Endodermal cell (in vitro differentiated cells): Measurements from ENCODE around the gene ZNF577. TPM values are rescaled to one million over a fixed set of nuclear protein-coding genes. Genes with fewer than 3 reads are reported as not detected.
"Not testable (repeated sequence)": the region's sequence is repeated elsewhere in the genome, so short reads cannot be mapped to it uniquely, and the experiment has no call there.

Source experiments
- DNase-seq: peaks from one replicate; pipeline ENCODE4 v3.0.0-alpha.2; 2017
- H3K27ac ChIP-seq: 2 replicates; pipeline ENCODE4 v1.5.1; 2013; ENCODE audit warnings: mild to moderate bottlenecking, low read depth, low read length, moderate library complexity
- H3K27me3 ChIP-seq: 2 replicates; pipeline ENCODE4 v1.6.1; 2013; ENCODE audit warnings: mild to moderate bottlenecking, low read length, moderate library complexity; ENCODE audit not compliant: insufficient read depth, control insufficient read depth, poor library complexity, severe bottlenecking
- H3K36me3 ChIP-seq: 2 replicates; pipeline ENCODE4 v1.7.0; 2013; ENCODE audit warnings: mild to moderate bottlenecking, low read length, moderate library complexity; ENCODE audit not compliant: control insufficient read depth, insufficient read depth
- H3K4me1 ChIP-seq: one replicate; pipeline ENCODE4 v1.7.0; 2013; ENCODE audit warnings: low read length; ENCODE audit not compliant: control insufficient read depth, insufficient read depth
- H3K4me3 ChIP-seq: 2 replicates; pipeline ENCODE4 v1.5.1; 2013; ENCODE audit warnings: mild to moderate bottlenecking, low read length, moderate library complexity
- H3K9ac ChIP-seq: 2 replicates; pipeline ENCODE4 v1.6.1; 2013; ENCODE audit warnings: mild to moderate bottlenecking, low read length, moderate library complexity; ENCODE audit not compliant: poor library complexity, severe bottlenecking; ENCODE audit errors: extremely low read depth
- H3K9me3 ChIP-seq: 2 replicates; pipeline ENCODE4 v1.6.1; 2013; ENCODE audit warnings: mild to moderate bottlenecking, low read length, moderate library complexity; ENCODE audit not compliant: control insufficient read depth
- H3K27ac Mint-ChIP-seq: 2 replicates; pipeline ENCODE4 v1.8.0; 2020; ENCODE audit warnings: mixed read lengths
- H3K27me3 Mint-ChIP-seq: 2 replicates; pipeline ENCODE4 v1.8.0; 2021; ENCODE audit warnings: mild to moderate bottlenecking, mixed read lengths; ENCODE audit not compliant: insufficient read depth
- H3K36me3 Mint-ChIP-seq: 2 replicates; pipeline ENCODE4 v1.8.0; 2020; ENCODE audit warnings: low read depth, mixed read lengths
- H3K4me1 Mint-ChIP-seq: 2 replicates; pipeline ENCODE4 v1.8.0; 2020; ENCODE audit warnings: mixed read lengths
- H3K4me3 Mint-ChIP-seq: 2 replicates; pipeline ENCODE4 v1.8.0; 2020; ENCODE audit warnings: mild to moderate bottlenecking, moderate library complexity, mixed read lengths
- H3K9me3 Mint-ChIP-seq: 2 replicates; pipeline ENCODE4 v1.8.0; 2020; ENCODE audit warnings: mild to moderate bottlenecking, mixed read lengths
- CTCF ChIP-seq: fragments of 200-600 bp; sonication (generic); conservative IDR thresholded peaks from 2 replicates; pipeline ENCODE4 v1.5.0; 2021; ENCODE audit warnings: antibody characterized with exemption, mild to moderate bottlenecking
- WGBS, 2 experiments: methylation state at CpG; one replicate each; pipeline versions ENCODE4 v1.1.5 to v1.1.7; 2013; ENCODE audit warnings: missing lambda C conversion rate in 2 of 2, mixed read lengths in 1 of 2; ENCODE audit not compliant: insufficient coverage in 1 of 2, insufficient read length in 1 of 2; 5-methylcytosine and 5-hydroxymethylcytosine counted together
- total RNA-seq, 2 donors: library from RNA; stranded (reverse); fragmentation: NEBNext Ultra II Directional in 1 of 2; extraction: Animal tissue kit (Norgen Biotek cat#: 25700) in 1 of 2; gene quantifications; 2 replicates in 1 of 2; 3 replicates in 1 of 2; pipeline ENCODE4 v1.2.1, GENCODE V29; 2021

The ZNF577 gene
- total RNA-seq, 2 donors from 2014 or later = 25.8 to 31.1 TPM

- no peak overlapping the region for H3K27ac Mint-ChIP-seq
- H3K36me3 Mint-ChIP-seq = peaks cover 17% of the 10 kb centered on the region
- H3K9me3 ChIP-seq = peaks cover 98% of the 10 kb centered on the region
- no peak overlapping the region for H3K9ac ChIP-seq
- no peaks in the 10 kb centered on the region for H3K4me1 ChIP-seq
- H3K27me3 ChIP-seq = no peaks in the 10 kb centered on the region
- no peak overlapping the region for H3K27ac ChIP-seq
- H3K4me3 ChIP-seq = no peak overlapping the region
- no peak for DNase-seq
- H3K4me3 Mint-ChIP-seq = no peak overlapping the region
- WGBS, 2 experiments = 75 to 85% methylated on average over 2 to 3 of the region's 3 CpGs
- H3K4me1 Mint-ChIP-seq = no peaks in the 10 kb centered on the region
- peaks cover 4% of the 10 kb centered on the region for H3K27me3 Mint-ChIP-seq
- no peaks in the 10 kb centered on the region for H3K36me3 ChIP-seq
- peaks cover 95% of the 10 kb centered on the region for H3K9me3 Mint-ChIP-seq
- no peak for TF ChIP-seq CTCF
Measured at GRCh38 chr19:51919606-51920005, 31.9 kb upstream of the ZNF577 start.

- peak overlapping the region; percentile 62 for H3K4me3 ChIP-seq
Measured at GRCh38 chr19:51916167-51916566, 28.4 kb upstream of the ZNF577 start.

GRCh38 chr19:51915324-51915867 lies 27.6 kb upstream of the ZNF577 start:
- no peaks in the 10 kb centered on the region for H3K27me3 ChIP-seq
- DNase-seq = no peak
- peak overlapping the region; percentile 62 for H3K4me3 ChIP-seq
- no peak for TF ChIP-seq CTCF
- H3K27ac ChIP-seq = no peak overlapping the region
- no peak overlapping the region for H3K9ac ChIP-seq
- no peaks in the 10 kb centered on the region for H3K4me1 Mint-ChIP-seq
- H3K4me1 ChIP-seq = no peaks in the 10 kb centered on the region
- H3K27me3 Mint-ChIP-seq = peaks cover 1% of the 10 kb centered on the region
- no peak overlapping the region for H3K4me3 Mint-ChIP-seq
- peaks cover 95% of the 10 kb centered on the region for H3K9me3 ChIP-seq
- WGBS, 2 experiments = 72 to 76% methylated on average over 3 of the region's 5 CpGs
- no peak overlapping the region for H3K27ac Mint-ChIP-seq
- no peaks in the 10 kb centered on the region for H3K36me3 ChIP-seq
- H3K36me3 Mint-ChIP-seq = peaks cover 16% of the 10 kb centered on the region
- H3K9me3 Mint-ChIP-seq = peaks cover 93% of the 10 kb centered on the region

More at GRCh38 chr19:51916167-51916566, 28.4 kb upstream of the ZNF577 start:
- peaks cover 13% of the 10 kb centered on the region for H3K36me3 Mint-ChIP-seq
- H3K9ac ChIP-seq = no peak overlapping the region
- no peak for TF ChIP-seq CTCF
- H3K4me3 Mint-ChIP-seq = no peak overlapping the region
- no peak overlapping the region for H3K27ac Mint-ChIP-seq
- H3K9me3 ChIP-seq = peaks cover 97% of the 10 kb centered on the region
- no peaks in the 10 kb centered on the region for H3K27me3 ChIP-seq
- peaks cover 1% of the 10 kb centered on the region for H3K27me3 Mint-ChIP-seq
- H3K9me3 Mint-ChIP-seq = peaks cover 93% of the 10 kb centered on the region
- 83% methylated on average over 1 of the region's 1 CpG; no CpG with 5 or more reads in 1 of the 2 experiments for WGBS, 2 experiments
- DNase-seq = no peak
- H3K4me1 ChIP-seq = no peaks in the 10 kb centered on the region
- H3K27ac ChIP-seq = no peak overlapping the region
- H3K36me3 ChIP-seq = no peaks in the 10 kb centered on the region
- no peaks in the 10 kb centered on the region for H3K4me1 Mint-ChIP-seq

- Mint-ChIP-seq H3K9me3 (peaks cover 96% of the 10 kb centered on the region), H3K27ac (peak overlapping the region; percentile 74), H3K4me1 (peaks cover 16% of the 10 kb centered on the region), H3K36me3 (peaks cover 30% of the 10 kb centered on the region)
- not testable (repeated sequence) for H3K4me3 Mint-ChIP-seq, H3K27me3 ChIP-seq, H3K27ac ChIP-seq, DNase-seq, H3K4me1 ChIP-seq, H3K27me3 Mint-ChIP-seq, H3K9ac ChIP-seq, H3K36me3 ChIP-seq
- 67% methylated on average over 5 of the region's 5 CpGs; no CpG with 5 or more reads in 1 of the 2 experiments for WGBS, 2 experiments
- peaks cover 80% of the 10 kb centered on the region for H3K9me3 ChIP-seq
- peak overlapping the region; percentile 68 for H3K4me3 ChIP-seq
Measured at GRCh38 chr19:51907981-51908380, 20.2 kb upstream of the ZNF577 start.

GRCh38 chr19:51906108-51906507 lies 18.4 kb upstream of the ZNF577 start:
- H3K4me1 ChIP-seq, H3K27me3 ChIP-seq, H3K9ac ChIP-seq, DNase-seq, H3K27ac ChIP-seq, H3K27me3 Mint-ChIP-seq: not testable (repeated sequence)
- Mint-ChIP-seq H3K27ac (peak overlapping the region; percentile 99), H3K36me3 (peaks cover 47% of the 10 kb centered on the region), H3K4me3 (peak overlapping the region; percentile 98), H3K9me3 (peaks cover 97% of the 10 kb centered on the region), H3K4me1 (peaks cover 16% of the 10 kb centered on the region)
- WGBS, 2 experiments = 50 to 76% methylated on average over 4 to 9 of the region's 9 CpGs
- Histone ChIP-seq H3K9me3 (peaks cover 79% of the 10 kb centered on the region), H3K36me3 (peaks cover 18% of the 10 kb centered on the region), H3K4me3 (peak overlapping the region; percentile 68)
